Activated naive CD8-positive, alpha-beta T cell treated with anti-CD3 and anti-CD28 coated beads, Interleukin-2, amount 10 ng/mL, durations not matched to agents 7 days and 5 days (primary cell): ENCODE results near the gene FSTL4. TPM values are rescaled to one million over a fixed set of nuclear protein-coding genes. Genes with fewer than 3 reads are reported as not detected.

Experiments used
- ATAC-seq: fragments of 150-1000 bp; cut with Tn5 transposase; one replicate; pipeline ENCODE4 v1.10.0; 2021; ENCODE audit warnings: low read depth, moderate library complexity
- POLR2A ChIA-PET: fragments of 350-600 bp; sonication (Branson Sonifier 250); formaldehyde crosslinking; loops from one replicate; lab custom pipeline; 2021; ENCODE audit warnings: antibody characterized with exemption; lab: Charles Lee
- DNase-seq: peaks from one replicate; pipeline ENCODE4 v3.0.0; 2021
- H3K27ac Mint-ChIP-seq: one replicate; pipeline ENCODE4 v1.8.0; 2022; ENCODE audit warnings: mild to moderate bottlenecking, mixed read lengths
- H3K27me3 Mint-ChIP-seq: one replicate; pipeline ENCODE4 v1.8.0; 2022; ENCODE audit warnings: mild to moderate bottlenecking, moderate library complexity, mixed read lengths
- H3K36me3 Mint-ChIP-seq: one replicate; pipeline ENCODE4 v1.8.0; 2021; ENCODE audit warnings: mild to moderate bottlenecking, mixed read lengths
- H3K4me1 Mint-ChIP-seq: one replicate; pipeline ENCODE4 v1.8.0; 2021; ENCODE audit warnings: mixed read lengths
- H3K4me3 Mint-ChIP-seq: one replicate; pipeline ENCODE4 v1.8.0; 2022; ENCODE audit warnings: mild to moderate bottlenecking, moderate library complexity, mixed read lengths
- H3K9me3 Mint-ChIP-seq: one replicate; pipeline ENCODE4 v1.8.0; 2021; ENCODE audit warnings: mixed read lengths
- total RNA-seq, 2 experiments: library from RNA; stranded (reverse); gene quantifications; one replicate each; pipeline ENCODE4 v1.2.3, GENCODE V29; 2021

FSTL4 gene
- total RNA-seq, 2 experiments from 2014 or later = 0.26 to 0.83 TPM

- ATAC-seq = no peak
- Mint-ChIP-seq H3K27ac (no peak overlapping the region), H3K4me3 (no peak overlapping the region), H3K36me3 (no peaks in the 10 kb centered on the region), H3K4me1 (peaks cover 22% of the 10 kb centered on the region), H3K9me3 (no peaks in the 10 kb centered on the region), H3K27me3 (no peaks in the 10 kb centered on the region)
- POLR2A ChIA-PET = no interaction called here
- DNase-seq = no peak
Measured at GRCh38 chr5:133327946-133328401, 284.4 kb downstream of the FSTL4 start.

GRCh38 chr5:133326361-133326760 lies 286.0 kb downstream of the FSTL4 start:
- DNase-seq = no peak
- H3K27me3 Mint-ChIP-seq = no peaks in the 10 kb centered on the region
- POLR2A ChIA-PET = no interaction called here
- peaks cover 9% of the 10 kb centered on the region for H3K4me1 Mint-ChIP-seq
- no peaks in the 10 kb centered on the region for H3K9me3 Mint-ChIP-seq
- H3K36me3 Mint-ChIP-seq = no peaks in the 10 kb centered on the region
- H3K4me3 Mint-ChIP-seq = no peak overlapping the region
- no peak for ATAC-seq
- H3K27ac Mint-ChIP-seq = no peak overlapping the region

- Mint-ChIP-seq H3K4me3 (no peak overlapping the region), H3K4me1 (peaks cover 6% of the 10 kb centered on the region), H3K27me3 (no peaks in the 10 kb centered on the region), H3K9me3 (no peaks in the 10 kb centered on the region), H3K36me3 (no peaks in the 10 kb centered on the region), H3K27ac (no peak overlapping the region)
- DNase-seq (no peak), ATAC-seq (no peak)
- POLR2A ChIA-PET = no interaction called here
Measured at GRCh38 chr5:133325864-133326263, 286.5 kb downstream of the FSTL4 start.

- Mint-ChIP-seq H3K36me3 (no peaks in the 10 kb centered on the region), H3K4me3 (no peak overlapping the region), H3K9me3 (no peaks in the 10 kb centered on the region), H3K27me3 (peaks cover 2% of the 10 kb centered on the region), H3K27ac (no peak overlapping the region), H3K4me1 (peaks cover 2% of the 10 kb centered on the region)
- no peak for ATAC-seq
- POLR2A ChIA-PET = no interaction called here
- DNase-seq = no peak
Measured at GRCh38 chr5:133324926-133325325, 287.4 kb downstream of the FSTL4 start.

- H3K36me3 Mint-ChIP-seq = no peaks in the 10 kb centered on the region
- ATAC-seq (no peak), DNase-seq (no peak)
- peaks cover 2% of the 10 kb centered on the region for H3K4me1 Mint-ChIP-seq
- peaks cover 2% of the 10 kb centered on the region for H3K27me3 Mint-ChIP-seq
- POLR2A ChIA-PET = no interaction called here
- H3K27ac Mint-ChIP-seq = no peak overlapping the region
- no peak overlapping the region for H3K4me3 Mint-ChIP-seq
- H3K9me3 Mint-ChIP-seq = no peaks in the 10 kb centered on the region
Measured at GRCh38 chr5:133323494-133324457, 288.6 kb downstream of the FSTL4 start.

- Mint-ChIP-seq H3K9me3 (no peaks in the 10 kb centered on the region), H3K36me3 (no peaks in the 10 kb centered on the region), H3K27ac (no peak overlapping the region), H3K4me1 (peaks cover 2% of the 10 kb centered on the region), H3K27me3 (peaks cover 2% of the 10 kb centered on the region), H3K4me3 (no peak overlapping the region)
- ATAC-seq (no peak), DNase-seq (no peak)
- POLR2A ChIA-PET = no interaction called here
Measured at GRCh38 chr5:133322743-133323142, 289.6 kb downstream of the FSTL4 start.

GRCh38 chr5:133321833-133322420 lies 290.4 kb downstream of the FSTL4 start:
- ATAC-seq = no peak
- H3K9me3 Mint-ChIP-seq = no peaks in the 10 kb centered on the region
- H3K36me3 Mint-ChIP-seq = no peaks in the 10 kb centered on the region
- peaks cover 2% of the 10 kb centered on the region for H3K4me1 Mint-ChIP-seq
- H3K27me3 Mint-ChIP-seq = peaks cover 2% of the 10 kb centered on the region
- POLR2A ChIA-PET = no interaction called here
- H3K27ac Mint-ChIP-seq = peak overlapping the region; percentile 60
- H3K4me3 Mint-ChIP-seq = no peak overlapping the region
- DNase-seq = no peak

- H3K36me3 Mint-ChIP-seq = no peaks in the 10 kb centered on the region
- POLR2A ChIA-PET = no interaction called here
- H3K4me3 Mint-ChIP-seq = no peak overlapping the region
- DNase-seq (no peak), ATAC-seq (no peak)
- peaks cover 2% of the 10 kb centered on the region for H3K4me1 Mint-ChIP-seq
- peaks cover 2% of the 10 kb centered on the region for H3K27me3 Mint-ChIP-seq
- no peaks in the 10 kb centered on the region for H3K9me3 Mint-ChIP-seq
- no peak overlapping the region for H3K27ac Mint-ChIP-seq
Measured at GRCh38 chr5:133321286-133321832, 291.0 kb downstream of the FSTL4 start.

GRCh38 chr5:133319905-133320520 lies 292.3 kb downstream of the FSTL4 start:
- H3K27me3 Mint-ChIP-seq = peaks cover 2% of the 10 kb centered on the region
- ATAC-seq (no peak), DNase-seq (no peak)
- H3K4me1 Mint-ChIP-seq = peaks cover 2% of the 10 kb centered on the region
- H3K36me3 Mint-ChIP-seq = no peaks in the 10 kb centered on the region
- H3K27ac Mint-ChIP-seq = no peak overlapping the region
- no peaks in the 10 kb centered on the region for H3K9me3 Mint-ChIP-seq
- no peak overlapping the region for H3K4me3 Mint-ChIP-seq
- POLR2A ChIA-PET = no interaction called here

GRCh38 chr5:133319244-133319643 lies 293.1 kb downstream of the FSTL4 start:
- Mint-ChIP-seq H3K4me1 (peaks cover 2% of the 10 kb centered on the region), H3K9me3 (no peaks in the 10 kb centered on the region), H3K4me3 (no peak overlapping the region), H3K36me3 (no peaks in the 10 kb centered on the region), H3K27ac (no peak overlapping the region), H3K27me3 (peaks cover 2% of the 10 kb centered on the region)
- DNase-seq = no peak
- no peak for ATAC-seq
- POLR2A ChIA-PET = no interaction called here

GRCh38 chr5:133317558-133317957 lies 294.8 kb downstream of the FSTL4 start:
- ATAC-seq (no peak), DNase-seq (no peak)
- Mint-ChIP-seq H3K27ac (no peak overlapping the region), H3K36me3 (no peaks in the 10 kb centered on the region), H3K27me3 (peaks cover 3% of the 10 kb centered on the region), H3K4me1 (peaks cover 1% of the 10 kb centered on the region), H3K9me3 (no peaks in the 10 kb centered on the region), H3K4me3 (no peak overlapping the region)
- POLR2A ChIA-PET = no interaction called here

- peaks cover 3% of the 10 kb centered on the region for H3K27me3 Mint-ChIP-seq
- DNase-seq (no peak), ATAC-seq (no peak)
- peaks cover 1% of the 10 kb centered on the region for H3K4me1 Mint-ChIP-seq
- POLR2A ChIA-PET = no interaction called here
- H3K4me3 Mint-ChIP-seq = no peak overlapping the region
- no peak overlapping the region for H3K27ac Mint-ChIP-seq
- H3K36me3 Mint-ChIP-seq = no peaks in the 10 kb centered on the region
- H3K9me3 Mint-ChIP-seq = no peaks in the 10 kb centered on the region
Measured at GRCh38 chr5:133316346-133317343, 295.7 kb downstream of the FSTL4 start.
